Stomach smooth muscle (tissue), 2 donors: ENCODE data around the gene BPHL.

ENCODE experiments used
- H3K27ac ChIP-seq: one replicate; pipeline ENCODE4 v1.7.0; 2013; ENCODE audit warnings: mild to moderate bottlenecking, low read length, inconsistent platforms
- H3K27me3 ChIP-seq, 2 donors: one replicate each; pipeline ENCODE4 v1.7.0; 2013; ENCODE audit warnings: low read length in 2 of 2; ENCODE audit not compliant: insufficient read depth in 2 of 2, control insufficient read depth in 1 of 2
- H3K36me3 ChIP-seq, 2 donors: one replicate each; pipeline ENCODE4 v1.7.0; 2013; ENCODE audit warnings: low read length in 2 of 2; ENCODE audit not compliant: control insufficient read depth in 2 of 2, insufficient read depth in 2 of 2
- H3K4me1 ChIP-seq: one replicate; pipeline ENCODE4 v1.7.0; 2013; ENCODE audit warnings: low read length; ENCODE audit not compliant: control insufficient read depth, insufficient read depth
- H3K4me3 ChIP-seq, 2 donors: one replicate each; pipeline ENCODE4 v1.7.0; 2013; ENCODE audit warnings: low read length in 2 of 2
- H3K9ac ChIP-seq, 2 donors: one replicate each; pipeline ENCODE4 v1.7.0; 2013; ENCODE audit warnings: low read length in 2 of 2, mild to moderate bottlenecking in 1 of 2
- H3K9me3 ChIP-seq, 2 donors: one replicate each; pipeline ENCODE4 v1.7.0; 2013; ENCODE audit warnings: low read length in 2 of 2; ENCODE audit not compliant: control insufficient read depth in 2 of 2
- donor health status: healthy.
- donor health status: Pancreatic carcinoma.

Gene BPHL

GRCh38 chr6:3086282-3086946 lies 32.1 kb upstream of the BPHL start:
- Histone ChIP-seq H3K9me3 (no peaks in the 10 kb centered on the region), H3K4me1 (no peaks in the 10 kb centered on the region), H3K9ac (no peak overlapping the region), H3K36me3 (peaks cover 42 to 51% of the 10 kb centered on the region in 2 donors), H3K27me3 (no peaks in the 10 kb centered on the region), H3K27ac (no peak overlapping the region), H3K4me3 (no peak overlapping the region)

- Histone ChIP-seq H3K36me3 (peaks cover 28 to 38% of the 10 kb centered on the region in 2 donors), H3K9ac (no peak overlapping the region), H3K27me3 (no peaks in the 10 kb centered on the region), H3K9me3 (no peaks in the 10 kb centered on the region), H3K4me1 (no peaks in the 10 kb centered on the region), H3K27ac (no peak overlapping the region), H3K4me3 (no peak overlapping the region)
These were observed 30.1 kb upstream of the BPHL start for GRCh38 chr6:3088446-3088845.

- H3K4me3 ChIP-seq = no peak overlapping the region
- H3K27ac ChIP-seq = no peak overlapping the region
- no peaks in the 10 kb centered on the region for H3K27me3 ChIP-seq
- H3K4me1 ChIP-seq = no peaks in the 10 kb centered on the region
- no peaks in the 10 kb centered on the region for H3K9me3 ChIP-seq
- H3K36me3 ChIP-seq = peaks cover 25 to 33% of the 10 kb centered on the region in 2 donors
- H3K9ac ChIP-seq = no peak overlapping the region
These were observed 29.5 kb upstream of the BPHL start for GRCh38 chr6:3088968-3089367.

GRCh38 chr6:3090013-3090412 lies 28.5 kb upstream of the BPHL start:
- H3K4me3 ChIP-seq = no peak overlapping the region
- H3K9ac ChIP-seq = no peak overlapping the region
- no peaks in the 10 kb centered on the region for H3K4me1 ChIP-seq
- no peak overlapping the region for H3K27ac ChIP-seq
- no peaks in the 10 kb centered on the region for H3K9me3 ChIP-seq
- H3K27me3 ChIP-seq = no peaks in the 10 kb centered on the region
- H3K36me3 ChIP-seq = peaks cover 22 to 29% of the 10 kb centered on the region in 2 donors

GRCh38 chr6:3094815-3095214 lies 23.7 kb upstream of the BPHL start:
- peaks cover 19 to 21% of the 10 kb centered on the region in 2 donors for H3K36me3 ChIP-seq
- H3K27me3 ChIP-seq = no peaks in the 10 kb centered on the region
- no peak overlapping the region for H3K9ac ChIP-seq
- no peak overlapping the region for H3K4me3 ChIP-seq
- H3K27ac ChIP-seq = no peak overlapping the region
- no peaks in the 10 kb centered on the region for H3K4me1 ChIP-seq
- H3K9me3 ChIP-seq = no peaks in the 10 kb centered on the region

GRCh38 chr6:3102875-3103274 lies 15.6 kb upstream of the BPHL start:
- peaks cover 30 to 33% of the 10 kb centered on the region in 2 donors for H3K36me3 ChIP-seq

GRCh38 chr6:3108746-3109414 lies 9.6 kb upstream of the BPHL start:
- H3K4me1 ChIP-seq = no peaks in the 10 kb centered on the region
- peaks cover 39 to 52% of the 10 kb centered on the region in 2 donors for H3K36me3 ChIP-seq
- H3K27ac ChIP-seq = no peak overlapping the region
- H3K9ac ChIP-seq = no peak overlapping the region
- H3K9me3 ChIP-seq = no peaks in the 10 kb centered on the region
- H3K4me3 ChIP-seq = no peak overlapping the region
- H3K27me3 ChIP-seq = no peaks in the 10 kb centered on the region

More at GRCh38 chr6:3102875-3103274, 15.6 kb upstream of the BPHL start:
- no peaks in the 10 kb centered on the region for H3K27me3 ChIP-seq
- H3K27ac ChIP-seq = no peak overlapping the region
- no peak overlapping the region for H3K9ac ChIP-seq
- no peaks in the 10 kb centered on the region for H3K9me3 ChIP-seq
- H3K4me3 ChIP-seq = no peak overlapping the region
- H3K4me1 ChIP-seq = no peaks in the 10 kb centered on the region

- no peak overlapping the region for H3K4me3 ChIP-seq
- no peak overlapping the region for H3K9ac ChIP-seq
- H3K36me3 ChIP-seq = peaks cover 44 to 50% of the 10 kb centered on the region in 2 donors
- no peaks in the 10 kb centered on the region for H3K4me1 ChIP-seq
- H3K27me3 ChIP-seq = no peaks in the 10 kb centered on the region
- no peaks in the 10 kb centered on the region for H3K9me3 ChIP-seq
- H3K27ac ChIP-seq = no peak overlapping the region
These were observed 8.8 kb upstream of the BPHL start for GRCh38 chr6:3109761-3110160.

GRCh38 chr6:3114377-3114776 lies 4.1 kb upstream of the BPHL start:
- no peaks in the 10 kb centered on the region for H3K27me3 ChIP-seq
- no peak overlapping the region for H3K4me3 ChIP-seq
- H3K9me3 ChIP-seq = no peaks in the 10 kb centered on the region
- peaks cover 9% of the 10 kb centered on the region for H3K4me1 ChIP-seq
- no peak overlapping the region for H3K27ac ChIP-seq
- H3K9ac ChIP-seq = no peak overlapping the region
- peaks cover 24 to 28% of the 10 kb centered on the region in 2 donors for H3K36me3 ChIP-seq

GRCh38 chr6:3117912-3118352 lies 579 bp upstream of the BPHL start:
- peak overlapping the region; percentile 76 for H3K27ac ChIP-seq
- peaks cover 9% of the 10 kb centered on the region for H3K4me1 ChIP-seq
- peak overlapping the region; percentile 58 to 75 for H3K9ac ChIP-seq
- H3K4me3 ChIP-seq = peak overlapping the region; percentile 90 to 94
- no peaks in the 10 kb centered on the region for H3K27me3 ChIP-seq
- H3K36me3 ChIP-seq = peaks cover 14 to 19% of the 10 kb centered on the region in 2 donors
- H3K9me3 ChIP-seq = no peaks in the 10 kb centered on the region
